GM19438 (cell line): Measurements from ENCODE around the gene CS.
A peak's percentile ranks its signal among the peaks of the same experiment; 100 is the strongest.

Source experiments
- ATAC-seq: cut with Tn5 transposase; IDR thresholded peaks from one replicate; pipeline ENCODE4 v1.9.1; 2021; ENCODE audit warnings: low read depth; ENCODE audit not compliant: unreplicated experiment

Gene CS

GRCh38 chr12:56255671-56256070, 44.5 kb downstream of the CS start:
- no peak for ATAC-seq

GRCh38 chr12:56253091-56253490, 47.0 kb downstream of the CS start:
- no peak for ATAC-seq

- no peak for ATAC-seq
Measured at GRCh38 chr12:56252649-56253048, 47.5 kb downstream of the CS start.

- no peak for ATAC-seq
Measured at GRCh38 chr12:56248711-56249110, 51.4 kb downstream of the CS start.

GRCh38 chr12:56247923-56248322, 52.2 kb downstream of the CS start:
- ATAC-seq, result no peak

- no peak for ATAC-seq
Measured at GRCh38 chr12:56244494-56244893, 55.6 kb downstream of the CS start.

GRCh38 chr12:56243731-56244181, 56.4 kb downstream of the CS start:
- ATAC-seq, result no peak

- no peak for ATAC-seq
Measured at GRCh38 chr12:56242986-56243385, 57.1 kb downstream of the CS start.

GRCh38 chr12:56241424-56242303, 58.5 kb downstream of the CS start:
- ATAC-seq, result no peak

- ATAC-seq, result no peak
Measured at GRCh38 chr12:56237552-56237951, 62.6 kb downstream of the CS start.

- ATAC-seq, result no peak
Measured at GRCh38 chr12:56236985-56237384, 63.1 kb downstream of the CS start.

GRCh38 chr12:56236091-56236490, 64.0 kb downstream of the CS start:
- no peak for ATAC-seq

GRCh38 chr12:56234746-56235436, 65.2 kb downstream of the CS start:
- ATAC-seq, result no peak

- no peak for ATAC-seq
Measured at GRCh38 chr12:56231184-56231582, 68.9 kb downstream of the CS start.

- no peak for ATAC-seq
Measured at GRCh38 chr12:56230432-56231183, 69.5 kb downstream of the CS start.

GRCh38 chr12:56229916-56230431, 70.2 kb downstream of the CS start, which contains the start of gene SLC39A5:
SLC39A5 (plus strand) TSS chr12:56230051; CDS start chr12:56231275, 1,224 bp downstream.
- ATAC-seq, result no peak

GRCh38 chr12:56229082-56229481, 71.0 kb downstream of the CS start:
- ATAC-seq, result no peak

- ATAC-seq, result no peak
Measured at GRCh38 chr12:56224954-56225353, 75.2 kb downstream of the CS start.

GRCh38 chr12:56224102-56224701, 75.9 kb downstream of the CS start, which contains the start of gene NABP2:
NABP2 (plus strand) TSS chr12:56224342; CDS start chr12:56224857, 515 bp downstream.
- peak; percentile 70 for ATAC-seq

GRCh38 chr12:56223571-56224101, 76.5 kb downstream of the CS start:
- peak; percentile 2 for ATAC-seq
